Measurements from ENCODE around the gene ZNF276. TPM values are rescaled to one million over a fixed set of nuclear protein-coding genes. Genes with fewer than 3 reads are reported as not detected.
A peak's percentile ranks its signal among the peaks of the same experiment; 100 is the strongest.

Gene ZNF276
- total RNA-seq, 1 donor: 12.3 TPM

DNA sequence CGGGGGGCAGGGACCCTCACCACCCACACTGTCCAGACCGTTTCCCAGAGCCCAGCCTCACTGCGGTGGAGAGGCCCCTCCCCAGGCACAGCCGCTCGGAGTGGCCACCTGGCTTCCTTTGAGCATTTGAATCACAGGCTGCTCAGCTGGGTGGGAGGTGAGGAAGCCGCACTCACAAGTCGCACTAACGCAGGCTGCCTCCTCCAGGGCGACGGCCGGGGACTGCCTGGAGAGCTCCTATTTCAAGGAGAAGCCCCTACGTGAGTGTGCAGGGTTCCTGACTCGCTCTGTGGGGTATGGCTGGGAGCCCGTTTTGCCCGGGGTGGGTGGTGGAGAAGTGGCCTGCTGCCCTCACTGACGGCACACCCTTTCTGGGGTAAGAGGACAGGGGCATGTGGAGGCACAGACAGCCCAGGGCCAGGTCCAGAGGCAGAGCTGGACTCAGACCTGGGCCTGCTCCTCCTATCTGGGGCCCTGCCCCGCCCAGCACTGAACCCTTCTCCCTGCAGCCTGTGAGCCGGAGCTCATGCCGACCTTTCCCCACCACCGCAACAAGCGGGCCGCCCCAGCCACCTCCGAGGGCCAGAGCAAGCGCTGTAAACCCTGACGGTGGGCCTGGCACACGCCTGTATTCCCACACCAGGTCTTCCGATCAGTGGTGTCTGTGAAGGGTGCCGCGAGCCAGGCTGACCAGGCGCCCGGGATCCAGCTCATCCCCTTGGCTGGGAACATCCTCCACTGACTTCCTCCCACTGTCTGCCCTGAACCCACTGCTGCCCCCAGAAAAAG is 26.1 kb upstream of the ZNF276 start:
- Histone ChIP-seq H3K4me2 (ENCODE audit: insufficient read depth, low read length) (no peak overlapping the region), H3K9me3 (ENCODE audit: low read depth, low read length) (no peaks in the 10 kb centered on the region), H3K4me1 (ENCODE audit: insufficient read depth, low read length) (peaks cover 2% of the 10 kb centered on the region), H4K20me1 (ENCODE audit: insufficient read depth, low read length) (peaks cover 17% of the 10 kb centered on the region), H3K27me3 (ENCODE audit: insufficient read depth, low read length) (no peaks in the 10 kb centered on the region), H2AFZ (ENCODE audit: low read length) (no peak overlapping the region), H3K4me3 (ENCODE audit: insufficient read depth, low read length) (no peak overlapping the region), H3K27ac (ENCODE audit: low read depth, low read length) (no peak overlapping the region), H3K79me2 (ENCODE audit: insufficient read depth, low read length) (peaks cover 2% of the 10 kb centered on the region), H3K36me3 (ENCODE audit: insufficient read depth, low read length) (peaks cover 30% of the 10 kb centered on the region)
- DNase-seq (ENCODE audit: insufficient read length, low spot score, missing footprints): peak; percentile 90
- no peak for TF ChIP-seq CTCF (IDR thresholded peaks at IDR 0.05; ENCODE audit: extremely low read depth, low read depth, low read length)

DNA sequence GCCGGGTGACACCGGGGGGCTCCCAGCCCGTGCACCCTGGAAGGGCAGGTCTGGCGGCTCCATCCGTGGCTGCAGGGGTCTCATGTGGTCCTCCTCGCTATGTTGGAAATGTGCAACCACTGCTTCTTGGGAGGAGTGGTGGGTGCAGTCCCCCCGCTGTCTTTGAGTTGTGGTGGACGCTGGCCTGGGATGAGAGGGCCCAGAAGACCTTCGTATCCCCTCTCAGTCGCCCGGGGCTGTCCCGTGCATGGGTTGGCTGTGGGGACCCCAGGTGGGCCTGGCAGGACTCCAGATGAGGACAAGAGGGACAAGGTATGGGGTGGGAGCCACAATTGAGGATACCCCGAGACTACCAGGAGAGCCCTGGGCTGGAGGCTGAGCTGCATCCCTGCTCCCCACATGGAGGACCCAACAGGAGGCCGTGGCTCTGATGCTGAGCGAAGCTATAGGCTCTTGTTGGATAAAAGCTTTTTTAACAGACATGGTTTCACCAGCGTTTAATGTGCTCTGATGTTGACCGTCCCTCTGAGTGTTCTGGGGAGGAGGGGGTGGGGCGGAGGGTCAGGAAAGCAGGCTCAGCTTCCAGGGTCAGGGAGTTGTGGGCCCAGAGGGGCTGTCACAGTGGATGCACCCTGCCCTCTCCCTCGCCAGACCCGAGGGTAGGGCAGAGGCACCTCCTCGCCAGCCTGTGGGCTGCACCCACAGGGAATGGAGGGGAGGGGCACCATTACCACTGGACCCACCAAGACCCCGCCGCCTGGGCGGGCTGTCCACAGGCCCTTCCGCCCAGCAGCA is 25.3 kb upstream of the ZNF276 start:
- peaks cover 18% of the 10 kb centered on the region for H4K20me1 ChIP-seq (ENCODE audit: insufficient read depth, low read length)
- H2AFZ ChIP-seq (ENCODE audit: low read length): no peak overlapping the region
- H3K79me2 ChIP-seq (ENCODE audit: insufficient read depth, low read length): peaks cover 3% of the 10 kb centered on the region
- peaks cover 9% of the 10 kb centered on the region for H3K4me1 ChIP-seq (ENCODE audit: insufficient read depth, low read length)
- H3K27ac ChIP-seq (ENCODE audit: low read depth, low read length): no peak overlapping the region
- peaks cover 27% of the 10 kb centered on the region for H3K36me3 ChIP-seq (ENCODE audit: insufficient read depth, low read length)
- H3K4me3 ChIP-seq (ENCODE audit: insufficient read depth, low read length): no peak overlapping the region
- no peak overlapping the region for H3K4me2 ChIP-seq (ENCODE audit: insufficient read depth, low read length)
- TF ChIP-seq CTCF (IDR thresholded peaks at IDR 0.05; ENCODE audit: extremely low read depth, low read depth, low read length): no peak
- DNase-seq (ENCODE audit: insufficient read length, low spot score, missing footprints): peak; percentile 86
- no peaks in the 10 kb centered on the region for H3K27me3 ChIP-seq (ENCODE audit: insufficient read depth, low read length)
- H3K9me3 ChIP-seq (ENCODE audit: low read depth, low read length): no peaks in the 10 kb centered on the region

DNA sequence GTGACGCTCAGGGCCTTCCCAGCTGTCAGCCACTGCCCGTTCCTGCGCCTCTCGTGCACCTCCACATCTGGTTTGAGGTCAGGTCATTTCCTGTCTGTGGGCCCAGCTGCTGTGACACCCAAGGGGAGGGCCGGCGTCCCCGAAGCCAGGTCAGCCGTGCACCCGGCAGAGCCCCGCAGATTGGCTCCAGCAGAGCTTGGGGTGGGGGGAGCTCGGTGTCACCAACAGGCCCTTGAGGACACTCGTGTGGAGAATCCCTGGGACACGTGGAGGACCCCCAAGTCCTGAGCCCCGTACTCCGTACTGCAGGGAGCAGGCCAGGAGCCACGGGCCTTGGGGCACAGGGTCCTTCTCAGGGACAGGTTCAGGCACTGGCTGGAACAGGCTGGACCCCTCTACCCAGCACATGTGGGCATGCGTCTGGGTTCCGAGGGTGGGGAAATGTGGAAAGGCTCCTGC is 24.6 kb upstream of the ZNF276 start:
- Histone ChIP-seq H3K79me2 (ENCODE audit: insufficient read depth, low read length) (peaks cover 3% of the 10 kb centered on the region), H3K4me1 (ENCODE audit: insufficient read depth, low read length) (peaks cover 9% of the 10 kb centered on the region), H3K4me3 (ENCODE audit: insufficient read depth, low read length) (no peak overlapping the region), H4K20me1 (ENCODE audit: insufficient read depth, low read length) (peaks cover 18% of the 10 kb centered on the region), H3K36me3 (ENCODE audit: insufficient read depth, low read length) (peaks cover 21% of the 10 kb centered on the region), H3K27ac (ENCODE audit: low read depth, low read length) (no peak overlapping the region), H2AFZ (ENCODE audit: low read length) (no peak overlapping the region), H3K27me3 (ENCODE audit: insufficient read depth, low read length) (no peaks in the 10 kb centered on the region), H3K9me3 (ENCODE audit: low read depth, low read length) (no peaks in the 10 kb centered on the region), H3K4me2 (ENCODE audit: insufficient read depth, low read length) (no peak overlapping the region)
- no peak for TF ChIP-seq CTCF (IDR thresholded peaks at IDR 0.05; ENCODE audit: extremely low read depth, low read depth, low read length)
- peak; percentile 80 for DNase-seq (ENCODE audit: insufficient read length, low spot score, missing footprints)

DNA sequence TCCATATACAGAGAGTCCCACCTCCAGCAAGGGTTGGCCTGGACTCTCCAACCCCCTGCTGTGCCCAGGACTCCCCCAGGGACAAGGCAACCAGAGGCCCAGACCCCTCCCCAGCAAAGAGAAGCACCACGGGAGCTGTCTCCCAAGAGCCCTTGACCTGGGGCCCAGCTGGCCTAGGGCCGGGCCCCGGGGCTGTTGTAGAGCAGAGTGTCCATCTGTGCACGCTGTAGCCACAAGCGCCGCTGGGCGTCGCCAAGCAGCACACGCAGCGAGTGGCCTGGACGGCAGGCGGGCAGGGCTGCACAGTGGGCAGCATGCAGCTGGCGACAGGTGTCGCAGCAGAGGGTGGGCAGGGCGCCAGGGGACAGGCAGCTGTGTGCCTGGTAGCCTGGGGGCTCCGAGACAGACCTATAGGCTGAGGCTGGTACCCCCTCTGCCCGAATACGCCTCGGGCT is 24.1 kb upstream of the ZNF276 start:
- no peak overlapping the region for H3K4me3 ChIP-seq (ENCODE audit: insufficient read depth, low read length)
- H3K4me2 ChIP-seq (ENCODE audit: insufficient read depth, low read length): no peak overlapping the region
- DNase-seq (ENCODE audit: insufficient read length, low spot score, missing footprints): peak; percentile 86
- H3K36me3 ChIP-seq (ENCODE audit: insufficient read depth, low read length): peaks cover 17% of the 10 kb centered on the region
- H2AFZ ChIP-seq (ENCODE audit: low read length): no peak overlapping the region
- no peak overlapping the region for H3K27ac ChIP-seq (ENCODE audit: low read depth, low read length)
- peaks cover 18% of the 10 kb centered on the region for H4K20me1 ChIP-seq (ENCODE audit: insufficient read depth, low read length)
- TF ChIP-seq CTCF (IDR thresholded peaks at IDR 0.05; ENCODE audit: extremely low read depth, low read depth, low read length): no peak
- no peaks in the 10 kb centered on the region for H3K9me3 ChIP-seq (ENCODE audit: low read depth, low read length)
- H3K27me3 ChIP-seq (ENCODE audit: insufficient read depth, low read length): no peaks in the 10 kb centered on the region
- H3K79me2 ChIP-seq (ENCODE audit: insufficient read depth, low read length): peaks cover 3% of the 10 kb centered on the region
- H3K4me1 ChIP-seq (ENCODE audit: insufficient read depth, low read length): peaks cover 11% of the 10 kb centered on the region
